K562 (cell line): Measurements from ENCODE around the gene CCDC32. TPM values are rescaled to one million over a fixed set of nuclear protein-coding genes. Genes with fewer than 3 reads are reported as not detected.

ENCODE experiments used
- CCNT2 ChIP-seq: IDR thresholded peaks from 2 replicates; pipeline ENCODE4 v1.6.1; 2011; ENCODE audit warnings: borderline replicate concordance, low read depth, mild to moderate bottlenecking, moderate library complexity, mixed read lengths, low read length; ENCODE audit not compliant: insufficient read length; ENCODE audit errors: extremely low read depth
- CEBPB ChIP-seq: fragments of 450-650 bp; IDR thresholded peaks from 2 replicates; pipeline ENCODE4 v1.6.1; 2016; ENCODE audit warnings: missing genetic modification characterization, missing compliant biosample characterization
- CTBP1 ChIP-seq: fragments of 450-650 bp; IDR thresholded peaks from 2 replicates; pipeline ENCODE4 v1.6.1; 2016; ENCODE audit warnings: borderline replicate concordance
- FIP1L1 ChIP-seq: fragments of 200-400 bp; formaldehyde crosslinking; IDR thresholded peaks from 2 replicates; pipeline ENCODE4 v1.6.1; 2018; ENCODE audit warnings: mild to moderate bottlenecking, low read depth, low read length; ENCODE audit not compliant: poor library complexity, severe bottlenecking
- GABPB2 ChIP-seq: fragments of 250-450 bp; sonication (Bioruptor Pico); conservative IDR thresholded peaks from 2 replicates; pipeline ENCODE4 v1.5.1; 2021; ENCODE audit warnings: mild to moderate bottlenecking
- HNRNPLL ChIP-seq: fragments of 200-400 bp; formaldehyde crosslinking; IDR thresholded peaks from 2 replicates; pipeline ENCODE4 v1.6.1; 2017; ENCODE audit warnings: low read length, low read depth, mild to moderate bottlenecking; ENCODE audit not compliant: poor library complexity, severe bottlenecking
- MTA3 ChIP-seq: fragments of 450-650 bp; formaldehyde crosslinking; IDR thresholded peaks from 2 replicates; pipeline ENCODE4 v1.6.1; 2017; ENCODE audit warnings: mild to moderate bottlenecking, borderline replicate concordance
- PHB ChIP-seq: fragments of 250-450 bp; sonication (Bioruptor Pico); IDR thresholded peaks from 2 replicates; pipeline ENCODE4 v1.5.0; 2021
- RFX1 ChIP-seq: fragments of 450-650 bp; IDR thresholded peaks from 2 replicates; pipeline ENCODE4 v1.6.1; 2016; ENCODE audit warnings: mild to moderate bottlenecking, moderate library complexity
- SRSF7 ChIP-seq: fragments of 200-400 bp; formaldehyde crosslinking; optimal IDR thresholded peaks from 2 replicates; pipeline ENCODE3; 2017; ENCODE audit warnings: mild to moderate bottlenecking, low read depth, low read length
- YY1 ChIP-seq, 3 experiments: IDR thresholded peaks; 2 replicates each; pipeline ENCODE4 v1.6.1; 2011; ENCODE audit warnings: low read length in 2 of 3, mild to moderate bottlenecking in 2 of 3, moderate library complexity in 2 of 3, borderline replicate concordance in 1 of 3, control low read depth in 1 of 3, low read depth in 1 of 3; ENCODE audit not compliant: insufficient read depth in 3 of 3, insufficient replicate concordance in 2 of 3, control insufficient read depth in 1 of 3, insufficient read length in 1 of 3; ENCODE audit errors: extremely low read depth in 1 of 3
- ZBED1 ChIP-seq: IDR thresholded peaks from 2 replicates; pipeline ENCODE4 v1.6.1; 2014
- ZC3H11A ChIP-seq: IDR thresholded peaks from 2 replicates; pipeline ENCODE4 v1.6.1; 2012; ENCODE audit warnings: low read depth, low read length, improper control_type of control experiment
- ZNF24 ChIP-seq: fragments of 450-650 bp; IDR thresholded peaks from 2 replicates; pipeline ENCODE4 v1.6.1; 2016
- ZNF695 ChIP-seq: fragments of 450-650 bp; formaldehyde crosslinking; IDR thresholded peaks from 2 replicates; pipeline ENCODE4 v1.4.0; 2020; ENCODE audit warnings: mild to moderate bottlenecking, moderate library complexity
- polyA plus RNA-seq, 8 experiments: library from polyadenylated mRNA; depleted of rRNA in 4 of 8; stranded (reverse) in 5 of 8; unstranded in 3 of 8; fragments of >200 nt; fragmentation: Nextera tagmentation in 2 of 8; fragmentation: Illumina TruSeq in 1 of 8; extraction: Ambion mirVana in 2 of 8; extraction: Trizol in 1 of 8; gene quantifications; 2 replicates each; pipeline versions ENCODE4 v1.2.1 to v1.2.3, GENCODE V29; 2011 to 2014; ENCODE audit warnings: inconsistent platforms in 1 of 8, missing spikeins in 1 of 8
- total RNA-seq, 7 experiments: library from RNA; depleted of rRNA in 6 of 7; stranded (reverse); fragments of >200 nt in 6 of 7; fragmentation: Illumina TruSeq in 2 of 7; extraction: Trizol in 2 of 7; gene quantifications; 2 replicates each; pipeline versions ENCODE4 v1.2.1 to v1.2.3, GENCODE V29; 2011 to 2021; ENCODE audit warnings: low replicate concordance in 1 of 7
- TF ChIP-seq, protein P1 (sequence below): sonication (generic); formaldehyde crosslinking; IDR thresholded peaks from 2 replicates; pipeline ENCODE4 v1.8.1; 2023; ENCODE audit warnings: mild to moderate bottlenecking, missing genetic modification reagents
- TF ChIP-seq, protein P2 (sequence below): fragments of 150-350 bp; IDR thresholded peaks from 2 replicates; pipeline ENCODE4 v1.6.1; 2014; ENCODE audit warnings: low read depth, mild to moderate bottlenecking, low read length, borderline replicate concordance
- TF ChIP-seq, protein P3 (sequence below): sonication (generic); formaldehyde crosslinking; IDR thresholded peaks from 2 replicates; pipeline ENCODE4 v1.8.0; 2022; ENCODE audit warnings: mild to moderate bottlenecking, missing genetic modification reagents
- TF ChIP-seq, protein P4 (sequence below): fragments of 450-650 bp; formaldehyde crosslinking; IDR thresholded peaks from 2 replicates; pipeline ENCODE4 v1.4.0; 2020; ENCODE audit warnings: mild to moderate bottlenecking
- TF ChIP-seq, protein P5 (sequence below): sonication (generic); formaldehyde crosslinking; IDR thresholded peaks from 2 replicates; pipeline ENCODE4 v1.8.0; 2022; ENCODE audit warnings: mild to moderate bottlenecking, missing genetic modification reagents

CCDC32 gene
- total and polyA plus RNA-seq, 9 of the 15 experiments (the other 6 are each of a cell fraction or from before 2014, with no cell fraction given) = 22.2 to 94.8 (median 37.1) TPM

DNA sequence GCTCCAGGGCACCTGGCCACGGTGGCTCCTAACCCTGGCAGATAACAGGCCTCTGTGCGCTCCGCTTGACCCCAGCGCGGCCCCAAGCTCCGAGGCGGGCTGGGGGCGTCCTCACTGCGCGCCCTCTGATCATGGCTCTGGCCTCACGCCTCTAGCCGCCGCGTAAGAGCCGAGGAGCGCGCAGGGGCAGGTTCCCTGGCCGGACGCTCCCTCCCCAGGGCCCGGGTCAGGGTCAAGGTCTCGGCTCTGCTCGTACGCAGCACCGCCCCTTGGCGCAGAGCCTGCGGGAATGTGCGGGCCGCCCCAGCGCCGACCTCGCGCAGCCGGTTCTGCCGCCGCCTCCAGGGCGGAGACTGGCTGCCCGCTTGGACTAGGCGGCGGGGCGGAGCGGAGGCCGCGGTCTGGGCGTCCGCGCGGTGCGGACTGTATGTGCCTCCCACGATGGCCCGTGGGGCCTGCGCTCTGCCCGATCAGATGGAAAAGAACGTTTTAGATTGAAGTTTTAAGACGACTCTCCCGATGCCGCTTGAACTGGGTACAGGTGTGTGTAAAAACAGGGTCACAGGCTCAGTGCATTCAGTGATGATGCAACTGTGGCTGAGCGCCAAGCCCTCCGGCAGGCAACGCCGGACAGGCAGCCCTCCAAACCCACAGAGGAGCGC, 53.2 kb downstream of the CCDC32 start (continued):
- TF ChIP-seq, protein P1, sequence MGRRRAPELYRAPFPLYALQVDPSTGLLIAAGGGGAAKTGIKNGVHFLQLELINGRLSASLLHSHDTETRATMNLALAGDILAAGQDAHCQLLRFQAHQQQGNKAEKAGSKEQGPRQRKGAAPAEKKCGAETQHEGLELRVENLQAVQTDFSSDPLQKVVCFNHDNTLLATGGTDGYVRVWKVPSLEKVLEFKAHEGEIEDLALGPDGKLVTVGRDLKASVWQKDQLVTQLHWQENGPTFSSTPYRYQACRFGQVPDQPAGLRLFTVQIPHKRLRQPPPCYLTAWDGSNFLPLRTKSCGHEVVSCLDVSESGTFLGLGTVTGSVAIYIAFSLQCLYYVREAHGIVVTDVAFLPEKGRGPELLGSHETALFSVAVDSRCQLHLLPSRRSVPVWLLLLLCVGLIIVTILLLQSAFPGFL = peak; percentile 94; the same call in 1 of the 2 replicates
- TF ChIP-seq, protein P2, sequence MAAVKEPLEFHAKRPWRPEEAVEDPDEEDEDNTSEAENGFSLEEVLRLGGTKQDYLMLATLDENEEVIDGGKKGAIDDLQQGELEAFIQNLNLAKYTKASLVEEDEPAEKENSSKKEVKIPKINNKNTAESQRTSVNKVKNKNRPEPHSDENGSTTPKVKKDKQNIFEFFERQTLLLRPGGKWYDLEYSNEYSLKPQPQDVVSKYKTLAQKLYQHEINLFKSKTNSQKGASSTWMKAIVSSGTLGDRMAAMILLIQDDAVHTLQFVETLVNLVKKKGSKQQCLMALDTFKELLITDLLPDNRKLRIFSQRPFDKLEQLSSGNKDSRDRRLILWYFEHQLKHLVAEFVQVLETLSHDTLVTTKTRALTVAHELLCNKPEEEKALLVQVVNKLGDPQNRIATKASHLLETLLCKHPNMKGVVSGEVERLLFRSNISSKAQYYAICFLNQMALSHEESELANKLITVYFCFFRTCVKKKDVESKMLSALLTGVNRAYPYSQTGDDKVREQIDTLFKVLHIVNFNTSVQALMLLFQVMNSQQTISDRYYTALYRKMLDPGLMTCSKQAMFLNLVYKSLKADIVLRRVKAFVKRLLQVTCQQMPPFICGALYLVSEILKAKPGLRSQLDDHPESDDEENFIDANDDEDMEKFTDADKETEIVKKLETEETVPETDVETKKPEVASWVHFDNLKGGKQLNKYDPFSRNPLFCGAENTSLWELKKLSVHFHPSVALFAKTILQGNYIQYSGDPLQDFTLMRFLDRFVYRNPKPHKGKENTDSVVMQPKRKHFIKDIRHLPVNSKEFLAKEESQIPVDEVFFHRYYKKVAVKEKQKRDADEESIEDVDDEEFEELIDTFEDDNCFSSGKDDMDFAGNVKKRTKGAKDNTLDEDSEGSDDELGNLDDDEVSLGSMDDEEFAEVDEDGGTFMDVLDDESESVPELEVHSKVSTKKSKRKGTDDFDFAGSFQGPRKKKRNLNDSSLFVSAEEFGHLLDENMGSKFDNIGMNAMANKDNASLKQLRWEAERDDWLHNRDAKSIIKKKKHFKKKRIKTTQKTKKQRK = no peak
- no peak for TF ChIP-seq RFX1
- TF ChIP-seq GABPB2 (CRISPR knock-in tag) = no peak
- TF ChIP-seq ZC3H11A = no peak
- peak; percentile 43; the same call in 1 of the 2 replicates for TF ChIP-seq ZNF24
- peak; percentile 94 for TF ChIP-seq CEBPB (tag)
- TF ChIP-seq SRSF7 = no peak
- TF ChIP-seq HNRNPLL = peak; percentile 94
- TF ChIP-seq CCNT2 = peak; percentile 95
- TF ChIP-seq, protein P3, sequence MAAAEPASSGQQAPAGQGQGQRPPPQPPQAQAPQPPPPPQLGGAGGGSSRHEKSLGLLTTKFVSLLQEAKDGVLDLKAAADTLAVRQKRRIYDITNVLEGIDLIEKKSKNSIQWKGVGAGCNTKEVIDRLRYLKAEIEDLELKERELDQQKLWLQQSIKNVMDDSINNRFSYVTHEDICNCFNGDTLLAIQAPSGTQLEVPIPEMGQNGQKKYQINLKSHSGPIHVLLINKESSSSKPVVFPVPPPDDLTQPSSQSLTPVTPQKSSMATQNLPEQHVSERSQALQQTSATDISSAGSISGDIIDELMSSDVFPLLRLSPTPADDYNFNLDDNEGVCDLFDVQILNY (CRISPR knock-in tag) = no peak
- peak; percentile 96 for TF ChIP-seq FIP1L1
- TF ChIP-seq, protein P4, sequence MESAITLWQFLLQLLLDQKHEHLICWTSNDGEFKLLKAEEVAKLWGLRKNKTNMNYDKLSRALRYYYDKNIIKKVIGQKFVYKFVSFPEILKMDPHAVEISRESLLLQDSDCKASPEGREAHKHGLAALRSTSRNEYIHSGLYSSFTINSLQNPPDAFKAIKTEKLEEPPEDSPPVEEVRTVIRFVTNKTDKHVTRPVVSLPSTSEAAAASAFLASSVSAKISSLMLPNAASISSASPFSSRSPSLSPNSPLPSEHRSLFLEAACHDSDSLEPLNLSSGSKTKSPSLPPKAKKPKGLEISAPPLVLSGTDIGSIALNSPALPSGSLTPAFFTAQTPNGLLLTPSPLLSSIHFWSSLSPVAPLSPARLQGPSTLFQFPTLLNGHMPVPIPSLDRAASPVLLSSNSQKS = no peak
- no peak for TF ChIP-seq ZNF695 (CRISPR knock-in tag)
- TF ChIP-seq CTBP1 = peak; percentile 97
- TF ChIP-seq PHB (CRISPR knock-in tag) = no peak
- no peak for TF ChIP-seq ZBED1
- TF ChIP-seq, protein P5, sequence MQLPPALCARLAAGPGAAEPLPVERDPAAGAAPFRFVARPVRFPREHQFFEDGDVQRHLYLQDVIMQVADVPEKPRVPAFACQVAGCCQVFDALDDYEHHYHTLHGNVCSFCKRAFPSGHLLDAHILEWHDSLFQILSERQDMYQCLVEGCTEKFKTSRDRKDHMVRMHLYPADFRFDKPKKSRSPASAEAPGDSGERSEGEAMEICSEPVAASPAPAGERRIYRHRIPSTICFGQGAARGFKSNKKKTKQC = no peak
- TF ChIP-seq YY1 (IDR thresholded peaks at IDR 0.05; ENCODE audit: borderline replicate concordance in 1 of 3, control insufficient read depth in 1 of 3, extremely low read depth in 1 of 3, insufficient read depth in 3 of 3, insufficient read length in 1 of 3, insufficient replicate concordance in 2 of 3, low read depth in 1 of 3, low read length in 2 of 3) = peak in 2 of 3 experiments; percentile 48 to 65
- TF ChIP-seq MTA3 = peak; percentile 88; the same call in 1 of the 2 replicates
